Activated CD4-positive, alpha-beta T cell treated with anti-CD3 and anti-CD28 coated beads for 36 hours (primary cell): ENCODE results near the gene SPPL2B. TPM values are rescaled to one million over a fixed set of nuclear protein-coding genes. Genes with fewer than 3 reads are reported as not detected.

Experiments used
- ATAC-seq: fragments of 200-7000 bp; cut with Tn5 transposase; one replicate; pipeline ENCODE4 v1.10.0; 2021; ENCODE audit warnings: mild to moderate bottlenecking, moderate library complexity
- CTCF ChIA-PET: fragments of 350-600 bp; sonication (Branson Sonifier 250); formaldehyde crosslinking; loops from one replicate; lab custom pipeline; 2021; ENCODE audit warnings: antibody characterized with exemption; lab: Charles Lee
- POLR2A ChIA-PET: fragments of 350-600 bp; sonication (Branson Sonifier 250); formaldehyde crosslinking; loops from one replicate; lab custom pipeline; 2021; ENCODE audit warnings: antibody characterized with exemption, inconsistent platforms; lab: Charles Lee
- DNase-seq: peaks from one replicate; pipeline ENCODE4 v3.0.0-alpha.2; 2020
- H3K27ac Mint-ChIP-seq: one replicate; pipeline ENCODE4 v1.8.0; 2021; ENCODE audit warnings: mixed read lengths
- H3K27me3 Mint-ChIP-seq: one replicate; pipeline ENCODE4 v1.8.0; 2021; ENCODE audit warnings: mixed read lengths
- H3K36me3 Mint-ChIP-seq: one replicate; pipeline ENCODE4 v1.8.0; 2021; ENCODE audit warnings: low read depth, mixed read lengths
- H3K4me1 Mint-ChIP-seq: one replicate; pipeline ENCODE4 v1.8.0; 2021; ENCODE audit warnings: mixed read lengths
- H3K4me3 Mint-ChIP-seq: one replicate; pipeline ENCODE4 v1.8.0; 2021; ENCODE audit warnings: mild to moderate bottlenecking, moderate library complexity, mixed read lengths
- H3K9me3 Mint-ChIP-seq: one replicate; pipeline ENCODE4 v1.8.0; 2021; ENCODE audit warnings: low read depth, mixed read lengths
- intact Hi-C, 2 experiments: fragments of 100-400 bp; cut with DNase I in 1 of 2; cut with micrococcal nuclease in 1 of 2; formaldehyde crosslinking; loops; one replicate each; pipeline versions ENCODE4 v1.14.2 to v1.15.1; 2022 to 2024; cut with DNase I, micrococcal nuclease
- total RNA-seq, 2 experiments: library from RNA; stranded (reverse); gene quantifications; one replicate each; pipeline ENCODE4 v1.2.3, GENCODE V29; 2021

Gene SPPL2B
- total RNA-seq, 2 experiments from 2014 or later = 37.7 to 48.5 TPM

DNA sequence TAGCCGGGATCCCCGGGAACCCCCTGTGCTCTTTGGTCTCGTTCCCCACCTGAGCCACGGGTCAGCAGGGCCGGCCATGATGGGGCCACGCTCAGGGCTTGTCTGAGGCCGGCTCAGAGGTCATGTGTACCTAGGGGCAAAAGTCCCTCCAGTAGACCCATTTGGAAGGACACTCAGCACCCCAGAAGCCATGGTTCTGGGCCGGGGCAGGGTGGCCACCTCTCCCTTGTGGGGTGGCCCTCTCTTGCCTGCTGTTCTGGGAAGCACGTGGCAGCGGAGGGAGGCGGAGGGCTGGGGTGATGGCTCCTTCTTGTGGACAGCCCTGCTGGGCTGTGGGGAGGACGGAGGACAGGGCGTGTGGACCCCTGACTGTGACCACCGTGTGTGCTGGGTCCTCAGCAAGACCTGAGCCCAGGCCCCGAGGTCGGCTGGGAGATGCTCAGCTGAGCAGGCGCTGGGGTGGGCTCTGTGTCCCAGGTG, 40.1 kb upstream of the SPPL2B start:
- Mint-ChIP-seq H3K4me1 (peaks cover 14% of the 10 kb centered on the region), H3K9me3 (no peaks in the 10 kb centered on the region), H3K27me3 (peaks cover 10% of the 10 kb centered on the region), H3K36me3 (peaks cover 2% of the 10 kb centered on the region), H3K27ac (peak overlapping the region; percentile 51), H3K4me3 (no peak overlapping the region)
- ChIA-PET POLR2A (interaction anchor here (0.8 to 2.2 kb wide), 3 partner anchors 11 to 139 kb away, joined by 3 to 18 read pairs (median 3); no protein-coding TSS in a partner anchor), CTCF (interaction anchor here (0.5 to 1.5 kb wide), 6 partner anchors 12 to 132 kb away, joined by 3 to 8 read pairs (median 3); no protein-coding TSS in a partner anchor)
- intact Hi-C loops = no loop called here
- ATAC-seq = no peak
- DNase-seq = no peak

GRCh38 chr19:2288818-2289713, 39.4 kb upstream of the SPPL2B start:
- intact Hi-C loops = no loop called here
- ChIA-PET POLR2A (interaction anchor here (0.7 to 2.2 kb wide), 3 partner anchors 11 to 187 kb away, joined by 3 to 18 read pairs (median 3); no protein-coding TSS in a partner anchor), CTCF (interaction anchor here (0.5 to 1.2 kb wide), 5 partner anchors 17 to 133 kb away, joined by 3 to 5 read pairs (median 3); no protein-coding TSS in a partner anchor)
- Mint-ChIP-seq H3K36me3 (peaks cover 2% of the 10 kb centered on the region), H3K9me3 (no peaks in the 10 kb centered on the region), H3K4me3 (peak overlapping the region; percentile 67), H3K4me1 (peaks cover 17% of the 10 kb centered on the region), H3K27ac (peak overlapping the region; percentile 62), H3K27me3 (peaks cover 10% of the 10 kb centered on the region)
- ATAC-seq = no peak
- no peak for DNase-seq

DNA sequence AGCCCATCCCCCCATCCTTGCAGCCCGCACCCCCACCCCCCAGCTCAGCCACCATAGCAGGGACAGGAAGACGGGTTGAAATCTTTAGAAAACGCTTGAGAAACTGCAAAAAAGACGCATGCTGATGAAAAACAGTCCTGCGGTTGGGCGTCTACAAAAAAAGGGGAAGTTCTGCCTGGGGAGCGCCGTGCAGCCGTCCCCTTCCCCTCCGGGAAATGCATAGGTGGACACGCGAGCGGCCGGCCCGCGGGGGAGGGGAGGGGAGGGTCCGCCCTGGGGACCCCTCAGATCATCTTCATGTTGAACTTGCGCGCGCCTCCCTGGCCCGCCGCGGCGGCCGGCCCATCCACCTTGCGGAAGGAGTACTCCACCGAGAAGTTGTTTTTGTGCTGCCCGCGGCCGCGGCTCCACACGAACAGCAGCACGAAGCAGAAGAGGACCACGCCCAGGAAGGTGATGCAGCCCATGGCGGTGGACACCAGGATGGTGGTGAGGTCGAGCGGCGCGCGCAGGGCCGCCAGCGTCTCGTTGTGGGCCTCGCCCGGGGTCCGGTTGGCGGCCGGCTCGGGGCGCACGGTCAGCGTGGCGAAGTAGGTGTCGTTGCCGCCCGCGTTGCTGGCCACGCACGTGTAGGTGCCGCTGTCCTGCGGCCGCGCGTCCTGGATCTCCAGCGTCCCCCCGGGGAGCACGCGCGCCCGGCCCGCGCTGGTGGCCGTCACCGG, 38.6 kb upstream of the SPPL2B start:
- Mint-ChIP-seq H3K27ac (peak overlapping the region; percentile 62), H3K4me1 (peaks cover 17% of the 10 kb centered on the region)
- peak; percentile 67 for DNase-seq

GRCh38 chr19:2290441-2291184, 37.9 kb upstream of the SPPL2B start:
- Mint-ChIP-seq H3K27me3 (peaks cover 10% of the 10 kb centered on the region), H3K9me3 (no peaks in the 10 kb centered on the region), H3K4me1 (peaks cover 17% of the 10 kb centered on the region), H3K4me3 (peak overlapping the region; percentile 44), H3K27ac (no peak overlapping the region), H3K36me3 (peaks cover 2% of the 10 kb centered on the region)
- ChIA-PET POLR2A (no interaction called here), CTCF (no interaction called here)
- DNase-seq (peak; percentile 40), ATAC-seq (no peak)
- intact Hi-C loops = loop anchor here in 1 of 2 experiments (1.0 kb wide), 1 partner anchor 37 kb away; no protein-coding TSS in a partner anchor

More for the DNA sequence above, 38.6 kb upstream of the SPPL2B start:
- intact Hi-C loops = loop anchor here in 1 of 2 experiments (1.0 kb wide), 1 partner anchor 37 kb away; no protein-coding TSS in a partner anchor
- ATAC-seq = peak; percentile 65
- Mint-ChIP-seq H3K9me3 (no peaks in the 10 kb centered on the region), H3K4me3 (peak overlapping the region; percentile 67), H3K36me3 (peaks cover 2% of the 10 kb centered on the region), H3K27me3 (peaks cover 10% of the 10 kb centered on the region)
- POLR2A ChIA-PET = interaction anchor here (2.2 kb wide), 1 partner anchor 12 kb away, joined by 18 read pairs; no protein-coding TSS in a partner anchor
- CTCF ChIA-PET = interaction anchor here (1.0 kb wide), 1 partner anchor 17 kb away, joined by 3 read pairs; no protein-coding TSS in a partner anchor

DNA sequence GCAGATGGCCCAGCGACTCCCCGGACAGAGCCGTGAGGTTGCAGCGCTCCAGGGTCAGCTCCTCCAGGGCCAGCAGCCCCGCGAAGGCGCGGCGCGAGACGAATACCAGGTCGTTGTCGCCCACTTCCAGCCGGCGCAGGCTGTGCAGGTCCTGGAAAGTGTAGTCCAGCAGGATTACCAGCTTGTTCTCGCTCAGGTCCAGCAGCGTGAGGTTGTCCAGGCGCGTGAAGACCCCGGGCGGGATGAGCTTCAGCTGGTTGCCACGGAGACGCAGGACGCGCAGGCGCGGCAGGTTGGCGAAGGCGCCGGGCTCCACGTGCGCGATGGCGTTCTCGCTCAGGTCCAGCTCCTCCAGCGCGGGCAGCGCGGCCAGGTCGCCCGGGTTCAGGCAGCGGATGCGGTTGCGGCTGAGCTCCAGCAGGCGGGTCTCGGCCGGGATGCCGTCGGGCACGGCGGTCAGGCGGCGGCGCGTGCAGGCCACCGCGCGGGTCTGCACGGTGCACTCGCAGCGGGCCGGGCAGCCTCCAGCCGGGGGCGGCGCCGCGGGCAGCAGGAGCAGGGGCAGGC, 37.2 kb upstream of the SPPL2B start:
- CTCF ChIA-PET = no interaction called here
- H3K4me3 Mint-ChIP-seq = no peak overlapping the region

GRCh38 chr19:2294687-2295335, 33.7 kb upstream of the SPPL2B start:
- no peak overlapping the region for H3K27ac Mint-ChIP-seq
- DNase-seq (no peak), ATAC-seq (no peak)
- intact Hi-C loops = no loop called here
- H3K4me3 Mint-ChIP-seq = no peak overlapping the region
- H3K4me1 Mint-ChIP-seq = peaks cover 4% of the 10 kb centered on the region
- H3K27me3 Mint-ChIP-seq = no peaks in the 10 kb centered on the region
- H3K9me3 Mint-ChIP-seq = no peaks in the 10 kb centered on the region
- H3K36me3 Mint-ChIP-seq = peaks cover 2% of the 10 kb centered on the region
- ChIA-PET CTCF (interaction anchor here (0.6 to 1.2 kb wide), 3 partner anchors 21 to 105 kb away, joined by 3 to 4 read pairs (median 3); no protein-coding TSS in a partner anchor), POLR2A (interaction anchor here (0.6 kb wide), 1 partner anchor 333 kb away, joined by 3 read pairs; no protein-coding TSS in a partner anchor)

More for the DNA sequence above, 37.2 kb upstream of the SPPL2B start:
- Mint-ChIP-seq H3K27ac (no peak overlapping the region), H3K9me3 (no peaks in the 10 kb centered on the region), H3K4me1 (peaks cover 17% of the 10 kb centered on the region), H3K36me3 (peaks cover 2% of the 10 kb centered on the region), H3K27me3 (peaks cover 10% of the 10 kb centered on the region)
- no peak for DNase-seq
- intact Hi-C loops = no loop called here
- ATAC-seq = no peak
- POLR2A ChIA-PET = no interaction called here

DNA sequence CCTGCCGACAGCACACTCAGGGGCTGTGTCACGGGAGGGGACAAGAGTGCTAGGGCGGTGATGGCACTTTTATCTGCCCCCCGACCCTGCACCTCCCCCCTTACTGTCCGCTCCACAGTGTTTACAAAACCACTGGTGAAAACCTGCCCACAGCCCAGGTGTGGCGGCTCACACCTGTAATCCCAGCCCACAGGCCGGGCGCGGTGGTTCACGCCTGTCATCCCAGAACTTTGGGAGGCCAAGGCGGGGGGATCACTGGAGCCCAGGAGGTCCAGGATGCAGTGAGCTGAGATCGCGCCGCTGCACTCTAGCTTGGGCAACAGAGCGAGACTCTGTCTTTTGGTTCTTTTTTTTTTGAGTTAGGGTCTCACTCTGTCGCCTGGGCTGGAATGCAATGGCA, 32.3 kb upstream of the SPPL2B start:
- Mint-ChIP-seq H3K27me3 (no peaks in the 10 kb centered on the region), H3K4me1 (peaks cover 3% of the 10 kb centered on the region), H3K36me3 (peaks cover 2% of the 10 kb centered on the region), H3K9me3 (no peaks in the 10 kb centered on the region), H3K4me3 (no peak overlapping the region), H3K27ac (no peak overlapping the region)
- ChIA-PET CTCF (no interaction called here), POLR2A (no interaction called here)
- intact Hi-C loops = no loop called here
- ATAC-seq = no peak
- no peak for DNase-seq

DNA sequence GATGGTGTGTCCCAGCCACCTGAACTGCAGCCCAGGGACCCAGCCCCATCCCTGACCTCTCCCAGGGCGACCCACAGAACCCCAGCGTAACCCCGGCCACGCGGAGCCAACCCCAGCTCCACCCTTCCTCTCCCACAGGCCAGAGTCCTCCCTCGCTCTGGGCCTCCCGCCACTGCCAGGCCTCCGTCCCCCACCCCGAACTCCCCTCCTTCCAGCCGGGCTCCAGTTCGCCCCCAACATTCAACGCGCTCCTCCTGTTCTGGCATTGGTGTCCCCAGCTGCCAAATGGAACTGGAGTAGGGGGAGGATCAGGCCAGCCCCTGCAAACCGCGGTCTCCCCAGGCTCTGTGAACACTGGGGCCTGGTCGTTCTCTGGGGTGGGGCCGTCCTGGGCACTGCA, 28.0 kb upstream of the SPPL2B start:
- ChIA-PET CTCF (no interaction called here), POLR2A (no interaction called here)
- DNase-seq = no peak
- no peaks in the 10 kb centered on the region for H3K9me3 Mint-ChIP-seq
- peaks cover 18% of the 10 kb centered on the region for H3K27me3 Mint-ChIP-seq
- intact Hi-C loops = no loop called here
- H3K4me3 Mint-ChIP-seq = no peak overlapping the region
- no peaks in the 10 kb centered on the region for H3K36me3 Mint-ChIP-seq
- no peak overlapping the region for H3K27ac Mint-ChIP-seq
- H3K4me1 Mint-ChIP-seq = peaks cover 5% of the 10 kb centered on the region
- ATAC-seq = no peak

GRCh38 chr19:2302319-2303210, 25.9 kb upstream of the SPPL2B start:
- intact Hi-C loops = no loop called here

More at GRCh38 chr19:2302319-2303210, 25.9 kb upstream of the SPPL2B start:
- ChIA-PET CTCF (no interaction called here), POLR2A (no interaction called here)
- Mint-ChIP-seq H3K36me3 (no peaks in the 10 kb centered on the region), H3K9me3 (no peaks in the 10 kb centered on the region), H3K27me3 (peaks cover 28% of the 10 kb centered on the region), H3K4me1 (peaks cover 5% of the 10 kb centered on the region), H3K27ac (no peak overlapping the region), H3K4me3 (no peak overlapping the region)
- no peak for ATAC-seq
- DNase-seq = no peak
